Pulmonary artery endothelial cell (primary cell): ENCODE data around the gene C9orf152. TPM values are rescaled to one million over a fixed set of nuclear protein-coding genes. Genes with fewer than 3 reads are reported as not detected.
A peak's percentile ranks its signal among the peaks of the same experiment; 100 is the strongest.
"Not testable (repeated sequence)": the region's sequence is repeated elsewhere in the genome, so short reads cannot be mapped to it uniquely, and the experiment has no call there.

Experiments
- DNase-seq: peaks from one replicate; pipeline ENCODE4 v3.0.0-alpha.2; 2011; ENCODE audit warnings: low read depth, low spot score
- total RNA-seq: library from RNA; depleted of rRNA; stranded (reverse); fragments of >200 nt; gene quantifications from 2 replicates; pipeline ENCODE4 v1.2.3, GENCODE V29; 2014

The C9orf152 gene
- total RNA-seq, result not detected in 2 replicates

GRCh38 chr9:110208031-110208430 lies at the start of gene C9orf152:
TSS of gene C9orf152 (minus strand) at chr9:110208159. CDS start at chr9:110207579, 580 bp downstream.
- DNase-seq, result no peak

- no peak for DNase-seq
Observed at GRCh38 chr9:110257097-110257841, 49.3 kb upstream of the C9orf152 start.

- peak; percentile 55 for DNase-seq
Observed at GRCh38 chr9:110256380-110257096, 48.6 kb upstream of the C9orf152 start, which contains the start of gene TXN. TSS of gene TXN (minus strand) at chr9:110256507. CDS start at chr9:110256435, 72 bp downstream.

- DNase-seq, result no peak
Observed at GRCh38 chr9:110255463-110256379, 47.8 kb upstream of the C9orf152 start.

- no peak for DNase-seq
Observed at GRCh38 chr9:110255034-110255462, 47.1 kb upstream of the C9orf152 start.

GRCh38 chr9:110254500-110254899 lies 46.5 kb upstream of the C9orf152 start:
- DNase-seq, result no peak

GRCh38 chr9:110252509-110253139 lies 44.7 kb upstream of the C9orf152 start:
- no peak for DNase-seq

GRCh38 chr9:110251770-110252169 lies 43.8 kb upstream of the C9orf152 start:
- not testable (repeated sequence) for DNase-seq

GRCh38 chr9:110251212-110251611 lies 43.3 kb upstream of the C9orf152 start:
- DNase-seq, result no peak

GRCh38 chr9:110249603-110250002 lies 41.6 kb upstream of the C9orf152 start:
- no peak for DNase-seq

GRCh38 chr9:110248361-110248760 lies 40.4 kb upstream of the C9orf152 start:
- no peak for DNase-seq

GRCh38 chr9:110246214-110246613 lies 38.3 kb upstream of the C9orf152 start:
- no peak for DNase-seq

- DNase-seq, result no peak
Observed at GRCh38 chr9:110244616-110245015, 36.7 kb upstream of the C9orf152 start.

- no peak for DNase-seq
Observed at GRCh38 chr9:110241858-110242321, 33.9 kb upstream of the C9orf152 start.

GRCh38 chr9:110241260-110241857 lies 33.4 kb upstream of the C9orf152 start:
- no peak for DNase-seq

GRCh38 chr9:110240198-110240597 lies 32.2 kb upstream of the C9orf152 start:
- no peak for DNase-seq

GRCh38 chr9:110228321-110228720 lies 20.4 kb upstream of the C9orf152 start:
- DNase-seq, result no peak

- no peak for DNase-seq
Observed at GRCh38 chr9:110224583-110224982, 16.6 kb upstream of the C9orf152 start.

GRCh38 chr9:110220809-110221208 lies 12.8 kb upstream of the C9orf152 start:
- DNase-seq, result no peak

- no peak for DNase-seq
Observed at GRCh38 chr9:110217656-110218099, 9.7 kb upstream of the C9orf152 start.
